ENCODE data around the gene RNFT2. TPM values are rescaled to one million over a fixed set of nuclear protein-coding genes. Genes with fewer than 3 reads are reported as not detected.

RNFT2 gene
- total RNA-seq, 1 experiment from 2014 or later, result 21.1 TPM

DNA sequence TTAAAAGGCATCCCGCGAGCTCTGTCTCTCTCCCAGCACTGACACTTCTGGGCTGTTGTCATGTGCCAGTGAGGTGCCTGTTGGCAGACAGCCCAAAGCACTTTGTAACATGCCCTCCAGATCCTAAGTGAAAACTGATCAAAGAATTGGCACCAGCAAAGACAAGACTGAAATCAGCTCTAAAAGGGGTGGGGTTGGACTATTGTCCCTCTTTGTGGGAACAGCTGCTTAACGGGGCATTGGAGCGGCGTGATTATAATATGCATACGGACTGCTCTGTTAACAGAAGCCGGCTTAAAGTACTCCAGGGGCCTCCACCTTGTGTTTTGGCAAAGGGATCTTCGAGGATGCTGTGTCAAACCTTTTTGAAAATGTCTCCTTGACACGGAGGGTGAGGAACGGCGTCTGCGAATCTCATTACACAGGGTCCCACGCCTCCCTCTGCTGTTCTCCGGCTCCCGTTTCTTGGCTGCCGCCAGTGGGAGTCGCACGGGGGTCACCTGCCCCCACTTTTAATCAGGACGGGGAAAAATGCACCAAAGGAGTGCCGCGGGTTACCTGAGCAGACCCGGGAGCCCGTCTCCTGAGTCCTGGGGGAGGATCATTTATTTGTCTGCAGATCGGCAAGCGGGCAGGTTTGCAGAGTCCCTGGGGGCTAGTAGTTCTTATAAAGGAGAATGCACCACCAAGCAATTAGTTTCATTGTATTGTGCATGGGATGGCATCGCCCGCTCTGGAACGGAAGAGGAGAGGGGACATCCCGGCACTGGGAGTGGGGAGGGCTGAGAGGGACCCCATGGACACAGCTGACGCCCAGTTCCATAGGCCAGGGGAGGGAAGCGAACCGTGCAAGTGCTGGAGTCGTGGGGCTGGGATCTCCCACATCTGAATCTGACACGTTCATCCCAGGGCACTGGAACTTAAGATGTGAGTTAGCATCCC is 44.6 kb upstream of the RNFT2 start:
- BruUV-seq (replicated peaks), result no TSS peak
- H3K36me3 ChIP-seq (ENCODE audit: low read depth), result no peaks in the 10 kb centered on the region
- H3F3A ChIP-seq (ENCODE audit: insufficient read depth, low read depth), result peaks cover 12% of the 10 kb centered on the region; the same call in 1 of the 2 replicates
- no peaks in the 10 kb centered on the region for H3K9me3 ChIP-seq (ENCODE audit: insufficient read depth, low read depth)
- H3K4me3 ChIP-seq, result no peak overlapping the region
- ChIA-PET CTCF (no interaction called here), POLR2A (ENCODE audit: unreplicated experiment) (no interaction called here)
- peaks cover 18% of the 10 kb centered on the region for H3K4me1 ChIP-seq (replicated peaks; ENCODE audit: insufficient read depth)
- intact Hi-C loops (cut with micrococcal nuclease; ENCODE audit: unreplicated experiment), result no loop called here
- no peaks in the 10 kb centered on the region for H3K9me2 ChIP-seq (ENCODE audit: insufficient read depth)
- no peak overlapping the region for H2AFZ ChIP-seq
- no peaks in the 10 kb centered on the region for H3K27me3 ChIP-seq (ENCODE audit: insufficient read depth, low read depth)
- no peak overlapping the region for H3K4me2 ChIP-seq
- no peak overlapping the region for H3K27ac ChIP-seq
- no peak for TF ChIP-seq EZH2 (IDR thresholded peaks at IDR 0.05; ENCODE audit: low read depth)
- DNase-seq, result no peak
- no peaks in the 10 kb centered on the region for H3K79me2 ChIP-seq (ENCODE audit: low read depth)
- no peaks in the 10 kb centered on the region for H4K20me1 ChIP-seq (ENCODE audit: insufficient read depth)

DNA sequence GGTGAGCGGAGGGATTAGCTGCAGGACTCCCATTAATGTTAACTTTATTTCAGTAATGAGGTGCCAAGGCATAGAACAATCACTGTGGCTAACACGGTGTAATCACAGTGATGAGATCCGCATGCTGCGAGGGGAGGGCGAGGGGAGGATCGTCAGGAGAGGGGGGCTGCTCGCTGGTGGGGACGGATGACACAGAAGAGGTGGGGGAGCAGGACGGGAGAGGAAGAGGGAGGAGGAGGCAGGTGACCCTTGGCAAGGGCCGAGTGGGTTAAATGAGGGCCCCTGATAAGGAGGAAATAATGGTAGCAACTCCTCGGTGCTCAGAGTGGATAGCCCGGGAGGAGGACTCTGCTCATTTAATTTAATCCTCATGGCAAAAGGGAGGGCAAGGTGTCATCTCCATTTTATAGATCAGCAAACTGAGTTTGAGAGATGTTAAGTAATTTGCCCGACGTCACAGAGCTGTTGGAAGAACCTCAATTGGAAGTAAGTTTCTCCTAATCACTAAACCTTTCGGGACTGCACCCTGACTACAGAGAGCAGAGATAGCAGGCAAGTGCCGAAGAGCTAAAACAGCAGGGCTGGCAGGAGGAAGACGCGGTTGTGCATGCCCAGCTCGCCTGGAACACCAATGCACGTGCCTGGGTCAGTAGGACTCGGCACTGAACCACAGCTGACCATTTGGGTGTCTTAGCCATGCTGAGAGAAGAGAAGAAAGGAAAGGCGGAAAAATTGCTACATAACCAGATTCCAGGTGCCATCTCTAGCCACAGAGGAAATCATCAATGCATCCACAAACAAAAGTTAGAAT is 43.3 kb upstream of the RNFT2 start:
- Histone ChIP-seq H3F3A (ENCODE audit: insufficient read depth, low read depth) (peaks cover 18% of the 10 kb centered on the region; the same call in 1 of the 2 replicates), H4K20me1 (ENCODE audit: insufficient read depth) (no peaks in the 10 kb centered on the region), H3K9me3 (ENCODE audit: insufficient read depth, low read depth) (no peaks in the 10 kb centered on the region), H3K36me3 (ENCODE audit: low read depth) (no peaks in the 10 kb centered on the region), H3K27me3 (ENCODE audit: insufficient read depth, low read depth) (no peaks in the 10 kb centered on the region), H3K4me2 (no peak overlapping the region), H3K9me2 (ENCODE audit: insufficient read depth) (no peaks in the 10 kb centered on the region), H3K27ac (no peak overlapping the region), H2AFZ (no peak overlapping the region), H3K4me1 (replicated peaks; ENCODE audit: insufficient read depth) (peaks cover 30% of the 10 kb centered on the region), H3K79me2 (ENCODE audit: low read depth) (no peaks in the 10 kb centered on the region), H3K4me3 (no peak overlapping the region)
- CTCF ChIA-PET, result no interaction called here
- DNase-seq, result no peak
- BruUV-seq (replicated peaks), result no TSS peak
- POLR2A ChIA-PET (ENCODE audit: unreplicated experiment), result no interaction called here
- intact Hi-C loops (cut with micrococcal nuclease; ENCODE audit: unreplicated experiment), result loop anchor here (5.0 kb wide), 4 partner anchors 193 to 628 kb away; no protein-coding TSS in a partner anchor
- TF ChIP-seq, protein P1, sequence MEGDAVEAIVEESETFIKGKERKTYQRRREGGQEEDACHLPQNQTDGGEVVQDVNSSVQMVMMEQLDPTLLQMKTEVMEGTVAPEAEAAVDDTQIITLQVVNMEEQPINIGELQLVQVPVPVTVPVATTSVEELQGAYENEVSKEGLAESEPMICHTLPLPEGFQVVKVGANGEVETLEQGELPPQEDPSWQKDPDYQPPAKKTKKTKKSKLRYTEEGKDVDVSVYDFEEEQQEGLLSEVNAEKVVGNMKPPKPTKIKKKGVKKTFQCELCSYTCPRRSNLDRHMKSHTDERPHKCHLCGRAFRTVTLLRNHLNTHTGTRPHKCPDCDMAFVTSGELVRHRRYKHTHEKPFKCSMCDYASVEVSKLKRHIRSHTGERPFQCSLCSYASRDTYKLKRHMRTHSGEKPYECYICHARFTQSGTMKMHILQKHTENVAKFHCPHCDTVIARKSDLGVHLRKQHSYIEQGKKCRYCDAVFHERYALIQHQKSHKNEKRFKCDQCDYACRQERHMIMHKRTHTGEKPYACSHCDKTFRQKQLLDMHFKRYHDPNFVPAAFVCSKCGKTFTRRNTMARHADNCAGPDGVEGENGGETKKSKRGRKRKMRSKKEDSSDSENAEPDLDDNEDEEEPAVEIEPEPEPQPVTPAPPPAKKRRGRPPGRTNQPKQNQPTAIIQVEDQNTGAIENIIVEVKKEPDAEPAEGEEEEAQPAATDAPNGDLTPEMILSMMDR (conservative IDR thresholded peaks at IDR 0.05), result no peak

DNA sequence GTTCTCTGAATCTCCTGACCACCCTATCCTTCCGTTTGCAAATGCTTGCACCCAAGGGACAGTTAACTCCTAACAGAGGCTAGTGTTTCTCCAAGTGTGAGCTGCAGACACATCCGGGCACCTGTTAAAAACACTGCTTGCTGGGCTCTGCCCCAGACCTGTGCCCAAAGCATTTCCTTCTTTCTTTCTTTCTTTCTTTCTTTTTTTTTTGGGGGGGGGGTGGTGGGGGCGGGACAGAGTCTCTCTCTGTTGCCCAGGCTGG is 42.7 kb upstream of the RNFT2 start:
- no peaks in the 10 kb centered on the region for H3K79me2 ChIP-seq (ENCODE audit: low read depth)
- TF ChIP-seq, protein P1 (conservative IDR thresholded peaks at IDR 0.05), result no peak
- TF ChIP-seq EZH2 (IDR thresholded peaks at IDR 0.05; ENCODE audit: low read depth), result no peak

More for the DNA sequence above, 42.7 kb upstream of the RNFT2 start:
- H3K27ac ChIP-seq, result no peak overlapping the region
- CTCF ChIA-PET, result no interaction called here
- BruUV-seq (replicated peaks), result no TSS peak
- DNase-seq, result no peak
- H3K9me2 ChIP-seq (ENCODE audit: insufficient read depth), result no peaks in the 10 kb centered on the region
- POLR2A ChIA-PET (ENCODE audit: unreplicated experiment), result no interaction called here
- no peaks in the 10 kb centered on the region for H3K36me3 ChIP-seq (ENCODE audit: low read depth)
- H3K27me3 ChIP-seq (ENCODE audit: insufficient read depth, low read depth), result no peaks in the 10 kb centered on the region
- no peak overlapping the region for H2AFZ ChIP-seq
- intact Hi-C loops (cut with micrococcal nuclease; ENCODE audit: unreplicated experiment), result loop anchor here (5.0 kb wide), 4 partner anchors 193 to 628 kb away; no protein-coding TSS in a partner anchor
- no peaks in the 10 kb centered on the region for H4K20me1 ChIP-seq (ENCODE audit: insufficient read depth)
- peaks cover 30% of the 10 kb centered on the region for H3K4me1 ChIP-seq (replicated peaks; ENCODE audit: insufficient read depth)
- H3K9me3 ChIP-seq (ENCODE audit: insufficient read depth, low read depth), result no peaks in the 10 kb centered on the region
- H3F3A ChIP-seq (ENCODE audit: insufficient read depth, low read depth), result peaks cover 18% of the 10 kb centered on the region; the same call in 1 of the 2 replicates
- no peak overlapping the region for H3K4me2 ChIP-seq
- no peak overlapping the region for H3K4me3 ChIP-seq
